GM12892 (cell line): ENCODE results near the gene MRPL17.

Experiments used
- POLR2A ChIP-seq: IDR thresholded peaks from 2 replicates; pipeline ENCODE4 v1.6.1; 2011; ENCODE audit warnings: low read depth, low read length, control low read depth
- TAF1 ChIP-seq: IDR thresholded peaks from 2 replicates; pipeline ENCODE4 v1.6.1; 2011; ENCODE audit warnings: low read depth, mild to moderate bottlenecking, control low read depth, low read length, borderline replicate concordance

- TF ChIP-seq POLR2A (no peak), TAF1 (no peak)
Observed at GRCh38 chr11:6660712-6661111, 22.4 kb downstream of the MRPL17 start.
